Testis (tissue), 3 donors: ENCODE measurements around the gene EXOC4. TPM values are rescaled to one million over a fixed set of nuclear protein-coding genes. Genes with fewer than 3 reads are reported as not detected.

Experiments
- DNase-seq: peaks from one replicate; pipeline ENCODE4 v3.0.0-alpha.2; 2019
- H3K27ac ChIP-seq, 2 donors: fragments of 200-600 bp; sonication (generic); one replicate each; pipeline ENCODE4 v1.5.1; 2019
- H3K27me3 ChIP-seq: fragments of 200-600 bp; sonication (generic); one replicate; pipeline ENCODE4 v1.5.1; 2019
- H3K36me3 ChIP-seq: fragments of 200-600 bp; sonication (generic); one replicate; pipeline ENCODE4 v1.5.1; 2017; ENCODE audit warnings: low read depth; ENCODE audit errors: missing control alignments
- H3K4me1 ChIP-seq: fragments of 200-600 bp; sonication (generic); one replicate; pipeline ENCODE4 v1.5.1; 2019
- H3K4me3 ChIP-seq, 2 donors: fragments of 200-600 bp; sonication (generic); one replicate each; pipeline ENCODE4 v1.5.1; 2017 to 2019
- H3K9me3 ChIP-seq: fragments of 200-600 bp; sonication (generic); one replicate; pipeline ENCODE4 v1.5.1; 2017
- CTCF ChIP-seq, 3 experiments: fragments of 450-650 bp in 2 of 3; fragments of 200-600 bp in 1 of 3; sonication (generic) in 1 of 3; IDR thresholded peaks; one replicate each; pipeline ENCODE4 v1.5.1; 2016 to 2019; ENCODE audit warnings: antibody characterized with exemption in 3 of 3, mild to moderate bottlenecking in 2 of 3, moderate library complexity in 1 of 3
- POLR2A ChIP-seq: fragments of 450-650 bp; IDR thresholded peaks from one replicate; pipeline ENCODE4 v1.6.1; 2017; ENCODE audit warnings: antibody characterized with exemption, mild to moderate bottlenecking, moderate library complexity
- WGBS, 2 donors: methylation state at CpG; one replicate each; pipeline ENCODE4 v1.1.5; 2018; 5-methylcytosine and 5-hydroxymethylcytosine counted together
- intact Hi-C: fragments of 100-400 bp; cut with DNase I; formaldehyde crosslinking; loops from one replicate; pipeline ENCODE4 v1.15.1; 2023; ENCODE audit warnings: low total_unique reads
- polyA plus RNA-seq: library from polyadenylated mRNA; stranded (reverse); fragments of 350-450 nt; fragmentation: Illumina TruSeq; extraction: RNeasy Lipid Tissue Mini Kit (QIAGEN cat#74804); gene quantifications from one replicate; pipeline ENCODE4 v1.2.3, GENCODE V29; 2014; ENCODE audit warnings: low read depth, low replicate concordance; ENCODE audit not compliant: insufficient read depth
- total RNA-seq, 2 donors: library from RNA; depleted of rRNA; stranded (reverse); fragments of >200 nt; gene quantifications; one replicate each; pipeline ENCODE4 v1.2.3, GENCODE V29; 2016

The EXOC4 gene
- total and polyA plus RNA-seq, 3 donors from 2014 or later, result 47.4 to 169 (median 142) TPM

- no peak overlapping the region for H3K4me3 ChIP-seq
- TF ChIP-seq POLR2A, result no peak
- TF ChIP-seq CTCF (IDR thresholded peaks at IDR 0.05), result no peak
- no peaks in the 10 kb centered on the region for H3K36me3 ChIP-seq
- no peaks in the 10 kb centered on the region for H3K9me3 ChIP-seq
- intact Hi-C loops, result no loop called here
- H3K27ac ChIP-seq, result peak overlapping the region in 1 of 2 donors; percentile 59
- peaks cover 28% of the 10 kb centered on the region for H3K4me1 ChIP-seq
- no peaks in the 10 kb centered on the region for H3K27me3 ChIP-seq
- DNase-seq, result no peak
- WGBS, 2 donors, result 31 to 32% methylated on average over 2 of the region's 2 CpGs
These were observed 826.1 kb downstream of the EXOC4 start for GRCh38 chr7:134078991-134079390.

DNA sequence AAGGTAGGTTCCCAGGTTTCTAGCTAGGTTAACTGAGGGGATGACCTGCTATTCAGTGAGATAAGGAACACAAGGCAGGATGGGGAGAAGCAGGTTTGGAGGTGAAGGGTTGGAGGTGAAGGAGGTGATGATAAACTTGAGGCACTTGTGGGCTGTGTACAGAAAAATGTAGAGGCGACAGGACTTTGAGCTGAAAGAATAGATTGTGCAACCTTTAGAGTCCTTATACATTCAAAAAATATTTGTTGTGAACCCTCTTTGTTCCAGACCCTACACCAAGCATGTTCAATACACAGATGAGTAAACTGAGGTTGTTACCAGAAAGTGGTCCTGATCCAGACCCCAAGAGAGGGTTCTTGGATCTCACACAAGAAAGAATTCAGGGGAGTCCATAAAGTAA lies 828.8 kb downstream of the EXOC4 start:
- H3K36me3 ChIP-seq, result no peaks in the 10 kb centered on the region
- intact Hi-C loops, result no loop called here
- WGBS, 2 donors, result 93 to 100% methylated on average over 1 of the region's 1 CpG
- no peak for DNase-seq
- peak overlapping the region in 1 of 2 donors; percentile 62 for H3K27ac ChIP-seq
- H3K4me1 ChIP-seq, result peaks cover 40% of the 10 kb centered on the region
- TF ChIP-seq CTCF (IDR thresholded peaks at IDR 0.05), result no peak
- TF ChIP-seq POLR2A, result no peak
- no peak overlapping the region for H3K4me3 ChIP-seq
- no peaks in the 10 kb centered on the region for H3K9me3 ChIP-seq
- H3K27me3 ChIP-seq, result no peaks in the 10 kb centered on the region

DNA sequence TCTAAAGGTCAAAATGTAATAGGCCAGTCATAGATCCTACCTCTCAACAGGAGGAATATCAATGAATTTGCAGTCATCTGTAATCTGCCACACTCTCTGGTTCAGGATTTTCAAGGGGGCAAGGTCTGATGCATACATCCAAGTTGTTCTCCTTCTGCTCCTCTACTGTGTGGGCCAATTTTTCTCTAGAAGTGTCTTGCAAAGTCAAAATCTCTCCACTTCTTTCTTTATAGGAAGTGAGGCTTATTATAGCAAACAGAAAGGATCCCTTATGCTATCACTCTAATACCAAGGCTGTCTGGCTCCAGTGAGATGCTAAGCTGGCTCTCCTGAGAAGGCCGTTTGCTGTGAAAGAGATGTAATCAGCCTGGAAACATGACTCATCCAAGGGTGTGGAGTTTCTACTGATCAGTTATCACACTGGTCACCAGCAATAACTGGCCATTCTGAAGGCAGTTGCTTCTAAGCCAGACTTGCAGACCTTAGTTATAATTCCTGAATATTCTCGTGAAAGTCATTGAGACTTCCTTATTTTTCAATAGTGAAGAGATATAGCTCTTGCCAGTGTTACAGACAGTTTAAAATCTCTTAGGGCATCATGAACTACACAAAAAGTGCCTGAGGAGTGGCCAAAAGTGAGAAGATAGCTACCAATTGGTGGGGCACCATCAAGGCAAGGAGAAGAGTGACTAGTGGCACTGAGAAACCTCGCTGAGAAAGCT lies 831.0 kb downstream of the EXOC4 start:
- 70 to 74% methylated on average over 3 of the region's 3 CpGs for WGBS, 2 donors
- Histone ChIP-seq H3K4me3 (no peak overlapping the region), H3K4me1 (peaks cover 23% of the 10 kb centered on the region), H3K27ac (peak overlapping the region; percentile 62 to 67), H3K36me3 (no peaks in the 10 kb centered on the region), H3K9me3 (no peaks in the 10 kb centered on the region), H3K27me3 (no peaks in the 10 kb centered on the region)
- no peak for DNase-seq
- TF ChIP-seq POLR2A (no peak), CTCF (IDR thresholded peaks at IDR 0.05) (no peak)
- intact Hi-C loops, result no loop called here

- intact Hi-C loops, result no loop called here
- H3K27ac ChIP-seq, result peak overlapping the region; percentile 62 to 67
- no peak overlapping the region for H3K4me3 ChIP-seq
- 69 to 77% methylated on average over 3 of the region's 3 CpGs for WGBS, 2 donors
- no peak for TF ChIP-seq POLR2A
- no peak for TF ChIP-seq CTCF (IDR thresholded peaks at IDR 0.05)
- no peaks in the 10 kb centered on the region for H3K36me3 ChIP-seq
- H3K9me3 ChIP-seq, result no peaks in the 10 kb centered on the region
- peaks cover 17% of the 10 kb centered on the region for H3K4me1 ChIP-seq
- no peaks in the 10 kb centered on the region for H3K27me3 ChIP-seq
- DNase-seq, result no peak
These were observed 831.7 kb downstream of the EXOC4 start for GRCh38 chr7:134084488-134085144.

GRCh38 chr7:134085311-134085710 lies 832.4 kb downstream of the EXOC4 start:
- H3K27ac ChIP-seq, result peak overlapping the region in 1 of 2 donors; percentile 67
- TF ChIP-seq CTCF (IDR thresholded peaks at IDR 0.05) (no peak), POLR2A (no peak)
- peak; percentile 64 for DNase-seq
- H3K36me3 ChIP-seq, result no peaks in the 10 kb centered on the region
- no peaks in the 10 kb centered on the region for H3K9me3 ChIP-seq
- peaks cover 14% of the 10 kb centered on the region for H3K4me1 ChIP-seq
- H3K27me3 ChIP-seq, result no peaks in the 10 kb centered on the region
- intact Hi-C loops, result no loop called here
- no peak overlapping the region for H3K4me3 ChIP-seq
